GM06990 (cell line): ENCODE results near the gene SLC7A9.

Source experiments
- DNase-seq: peaks from one replicate; pipeline ENCODE4 v3.0.0-alpha.2; 2011; ENCODE audit not compliant: insufficient read length; ENCODE audit errors: extremely low read depth
- H3K27me3 ChIP-seq: replicated peaks from 2 replicates; pipeline ENCODE4 v1.6.0; 2011; ENCODE audit warnings: low read length; ENCODE audit not compliant: control insufficient read depth, insufficient read depth
- H3K36me3 ChIP-seq: 2 replicates; pipeline ENCODE4 v1.5.1; 2011; ENCODE audit warnings: low read length; ENCODE audit not compliant: control insufficient read depth, insufficient read depth
- H3K4me3 ChIP-seq: replicated peaks from 2 replicates; pipeline ENCODE4 v1.5.1; 2011; ENCODE audit warnings: low read depth, mild to moderate bottlenecking, control low read depth, low read length
- TF ChIP-seq, protein P1 (sequence below): IDR thresholded peaks from 2 replicates; pipeline ENCODE4 v1.5.1; 2011; ENCODE audit warnings: low read length, control low read depth, mild to moderate bottlenecking, inconsistent platforms; ENCODE audit not compliant: insufficient read depth, poor library complexity, severe bottlenecking

Gene SLC7A9

DNA sequence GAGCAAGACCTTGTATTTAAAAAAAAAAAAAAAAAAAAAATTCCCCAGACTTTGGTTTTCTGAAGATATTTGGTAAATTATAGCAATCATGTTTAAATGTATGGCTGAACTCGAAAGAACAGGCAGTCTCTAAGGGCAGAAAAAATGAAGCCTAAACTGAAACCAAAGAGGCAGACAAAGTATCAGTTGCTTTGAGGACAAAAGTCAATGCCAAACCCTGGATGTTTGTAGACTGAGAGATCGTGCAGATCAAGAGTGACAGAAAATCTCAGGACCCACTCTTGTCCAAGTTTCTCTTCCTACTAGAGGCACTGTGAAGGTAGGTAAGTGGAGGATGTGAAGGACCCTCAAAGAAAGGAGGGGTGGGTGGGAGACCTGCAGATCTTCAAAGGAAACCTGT is 11.1 kb upstream of the SLC7A9 start:
- peaks cover 2% of the 10 kb centered on the region for H3K36me3 ChIP-seq
- H3K27me3 ChIP-seq: no peaks in the 10 kb centered on the region
- H3K4me3 ChIP-seq: no peak overlapping the region
- no peak for DNase-seq
- TF ChIP-seq, protein P1, sequence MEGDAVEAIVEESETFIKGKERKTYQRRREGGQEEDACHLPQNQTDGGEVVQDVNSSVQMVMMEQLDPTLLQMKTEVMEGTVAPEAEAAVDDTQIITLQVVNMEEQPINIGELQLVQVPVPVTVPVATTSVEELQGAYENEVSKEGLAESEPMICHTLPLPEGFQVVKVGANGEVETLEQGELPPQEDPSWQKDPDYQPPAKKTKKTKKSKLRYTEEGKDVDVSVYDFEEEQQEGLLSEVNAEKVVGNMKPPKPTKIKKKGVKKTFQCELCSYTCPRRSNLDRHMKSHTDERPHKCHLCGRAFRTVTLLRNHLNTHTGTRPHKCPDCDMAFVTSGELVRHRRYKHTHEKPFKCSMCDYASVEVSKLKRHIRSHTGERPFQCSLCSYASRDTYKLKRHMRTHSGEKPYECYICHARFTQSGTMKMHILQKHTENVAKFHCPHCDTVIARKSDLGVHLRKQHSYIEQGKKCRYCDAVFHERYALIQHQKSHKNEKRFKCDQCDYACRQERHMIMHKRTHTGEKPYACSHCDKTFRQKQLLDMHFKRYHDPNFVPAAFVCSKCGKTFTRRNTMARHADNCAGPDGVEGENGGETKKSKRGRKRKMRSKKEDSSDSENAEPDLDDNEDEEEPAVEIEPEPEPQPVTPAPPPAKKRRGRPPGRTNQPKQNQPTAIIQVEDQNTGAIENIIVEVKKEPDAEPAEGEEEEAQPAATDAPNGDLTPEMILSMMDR: no peak

DNA sequence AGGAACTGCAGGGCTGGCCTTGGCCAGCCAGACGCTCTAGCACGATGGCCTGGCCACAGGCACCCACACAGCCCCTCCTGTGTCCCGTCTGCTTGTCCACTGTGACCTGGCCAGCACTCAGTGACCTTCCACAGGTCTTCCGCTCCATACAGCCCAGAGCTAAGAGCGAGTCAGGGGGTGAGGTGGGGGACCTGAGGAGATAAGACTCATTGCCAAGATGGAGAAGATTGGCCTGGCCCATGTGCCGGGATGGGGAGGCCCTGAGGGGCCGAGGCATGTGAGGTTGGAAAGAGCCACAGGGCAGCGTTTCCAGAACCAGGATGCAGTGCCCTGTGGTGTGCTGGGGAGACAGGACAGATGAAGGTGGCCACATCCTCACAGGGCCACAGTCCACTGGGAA is 10.2 kb upstream of the SLC7A9 start:
- H3K4me3 ChIP-seq: no peak overlapping the region
- no peak for DNase-seq
- H3K27me3 ChIP-seq: no peaks in the 10 kb centered on the region
- TF ChIP-seq, protein P1: no peak
- H3K36me3 ChIP-seq: peaks cover 2% of the 10 kb centered on the region

- peaks cover 2% of the 10 kb centered on the region for H3K36me3 ChIP-seq
- no peak overlapping the region for H3K4me3 ChIP-seq
- no peaks in the 10 kb centered on the region for H3K27me3 ChIP-seq
- DNase-seq: no peak
- TF ChIP-seq, protein P1: no peak
Observed at GRCh38 chr19:32878988-32879387, 9.4 kb upstream of the SLC7A9 start.

- no peak for DNase-seq
- no peak overlapping the region for H3K4me3 ChIP-seq
- H3K27me3 ChIP-seq: no peaks in the 10 kb centered on the region
- H3K36me3 ChIP-seq: peaks cover 2% of the 10 kb centered on the region
- TF ChIP-seq, protein P1: no peak
Observed at GRCh38 chr19:32877977-32878745, 8.6 kb upstream of the SLC7A9 start.

DNA sequence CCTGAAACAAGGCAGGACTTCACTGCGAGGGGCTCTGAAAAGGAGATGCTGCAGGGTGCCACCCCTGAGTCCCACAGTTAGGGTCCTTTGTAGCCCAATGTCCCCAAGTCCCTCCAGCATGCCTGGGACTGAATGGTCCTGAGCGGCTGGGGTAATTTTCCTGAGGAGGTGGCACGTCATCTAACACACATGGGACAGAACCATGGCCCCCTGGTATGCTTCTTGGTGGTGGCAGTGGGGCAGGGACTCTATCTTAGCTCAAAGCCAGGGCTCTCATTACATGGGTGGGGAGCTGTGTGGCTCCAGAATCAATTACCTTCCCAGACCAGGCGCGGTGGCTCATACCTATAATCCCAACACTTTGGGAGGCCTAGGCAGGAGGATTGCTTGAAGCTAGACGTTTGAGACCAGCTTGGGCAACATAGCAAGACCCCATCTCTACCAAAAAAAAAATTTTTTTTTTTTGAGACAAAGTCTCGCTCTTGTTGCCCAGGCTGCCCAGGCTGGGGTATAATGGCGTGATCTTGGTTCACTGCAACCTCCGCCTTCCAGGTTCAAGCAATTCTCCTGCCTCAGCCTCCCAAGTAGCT is 7.9 kb upstream of the SLC7A9 start:
- H3K4me3 ChIP-seq: no peak overlapping the region
- peaks cover 2% of the 10 kb centered on the region for H3K36me3 ChIP-seq
- no peak for DNase-seq
- H3K27me3 ChIP-seq: no peaks in the 10 kb centered on the region
- TF ChIP-seq, protein P1: no peak
